HUES6 (cell line): ENCODE results near the gene MIAT.

Experiments used
- H3K27ac ChIP-seq: 2 replicates; pipeline ENCODE4 v1.7.0; 2013; ENCODE audit warnings: low read depth, mild to moderate bottlenecking, low read length, inconsistent platforms
- H3K27me3 ChIP-seq: 2 replicates; pipeline ENCODE4 v1.6.1; 2013; ENCODE audit warnings: low read length; ENCODE audit not compliant: control insufficient read depth, insufficient read depth
- H3K36me3 ChIP-seq: 2 replicates; pipeline ENCODE4 v1.6.1; 2013; ENCODE audit warnings: low read length; ENCODE audit not compliant: control insufficient read depth, insufficient read depth
- H3K4me1 ChIP-seq: 2 replicates; pipeline ENCODE4 v1.6.1; 2013; ENCODE audit warnings: low read length; ENCODE audit not compliant: control insufficient read depth, insufficient read depth
- H3K4me3 ChIP-seq: 2 replicates; pipeline ENCODE4 v1.5.1; 2013; ENCODE audit warnings: low read depth, low read length
- H3K9ac ChIP-seq: one replicate; pipeline ENCODE4 v1.6.1; 2013; ENCODE audit warnings: mild to moderate bottlenecking, low read length
- H3K9me3 ChIP-seq: 2 replicates; pipeline ENCODE4 v1.6.1; 2013; ENCODE audit warnings: low read depth, low read length; ENCODE audit not compliant: control insufficient read depth, insufficient read depth

Gene MIAT

GRCh38 chr22:26711205-26711963 is 54.0 kb downstream of the MIAT start:
- Histone ChIP-seq H3K27ac (no peak overlapping the region), H3K4me1 (peaks cover 18% of the 10 kb centered on the region; the same call in 1 of the 2 replicates)

GRCh38 chr22:26712158-26712557 is 54.8 kb downstream of the MIAT start:
- no peak overlapping the region for H3K27ac ChIP-seq
- 0 out of 2 replicates have a peak, but pooled peaks cover 4% of the 10 kb centered on the region for H3K36me3 ChIP-seq
- H3K9ac ChIP-seq, result no peak overlapping the region
- H3K4me1 ChIP-seq, result peaks cover 18% of the 10 kb centered on the region; the same call in 1 of the 2 replicates
- no peaks in the 10 kb centered on the region for H3K27me3 ChIP-seq
- no peak overlapping the region for H3K4me3 ChIP-seq
- peaks cover 7% of the 10 kb centered on the region for H3K9me3 ChIP-seq

More at GRCh38 chr22:26711205-26711963, 54.0 kb downstream of the MIAT start:
- Histone ChIP-seq H3K9me3 (peaks cover 13% of the 10 kb centered on the region), H3K27me3 (no peaks in the 10 kb centered on the region), H3K9ac (no peak overlapping the region), H3K4me3 (no peak overlapping the region), H3K36me3 (0 out of 2 replicates have a peak, but pooled peaks cover 4% of the 10 kb centered on the region)

GRCh38 chr22:26713823-26714449 is 56.5 kb downstream of the MIAT start:
- Histone ChIP-seq H3K9me3 (no peaks in the 10 kb centered on the region), H3K9ac (no peak overlapping the region), H3K27ac (no peak overlapping the region), H3K4me3 (no peak overlapping the region), H3K27me3 (no peaks in the 10 kb centered on the region), H3K4me1 (peaks cover 18% of the 10 kb centered on the region; the same call in 1 of the 2 replicates), H3K36me3 (no peaks in the 10 kb centered on the region)

- Histone ChIP-seq H3K27ac (no peak overlapping the region), H3K27me3 (no peaks in the 10 kb centered on the region), H3K9me3 (no peaks in the 10 kb centered on the region), H3K4me3 (no peak overlapping the region), H3K4me1 (peaks cover 18% of the 10 kb centered on the region; the same call in 1 of the 2 replicates), H3K9ac (no peak overlapping the region), H3K36me3 (no peaks in the 10 kb centered on the region)
These were observed 57.6 kb downstream of the MIAT start for GRCh38 chr22:26714971-26715370.

- Histone ChIP-seq H3K4me1 (peaks cover 18% of the 10 kb centered on the region; the same call in 1 of the 2 replicates), H3K36me3 (no peaks in the 10 kb centered on the region), H3K27ac (no peak overlapping the region), H3K9me3 (no peaks in the 10 kb centered on the region), H3K4me3 (no peak overlapping the region), H3K27me3 (no peaks in the 10 kb centered on the region), H3K9ac (no peak overlapping the region)
These were observed 58.1 kb downstream of the MIAT start for GRCh38 chr22:26715392-26715936.

- no peak overlapping the region for H3K9ac ChIP-seq
- no peaks in the 10 kb centered on the region for H3K9me3 ChIP-seq
- H3K36me3 ChIP-seq, result no peaks in the 10 kb centered on the region
- no peak overlapping the region for H3K27ac ChIP-seq
- peaks cover 12% of the 10 kb centered on the region; the same call in 1 of the 2 replicates for H3K4me1 ChIP-seq
- H3K4me3 ChIP-seq, result no peak overlapping the region
- H3K27me3 ChIP-seq, result no peaks in the 10 kb centered on the region
These were observed 61.1 kb downstream of the MIAT start for GRCh38 chr22:26718488-26718887.

GRCh38 chr22:26718905-26719304 is 61.5 kb downstream of the MIAT start:
- Histone ChIP-seq H3K4me3 (no peak overlapping the region), H3K9ac (no peak overlapping the region), H3K4me1 (peaks cover 8% of the 10 kb centered on the region; the same call in 1 of the 2 replicates), H3K9me3 (no peaks in the 10 kb centered on the region), H3K36me3 (no peaks in the 10 kb centered on the region), H3K27me3 (no peaks in the 10 kb centered on the region), H3K27ac (no peak overlapping the region)

GRCh38 chr22:26722159-26722558 is 64.8 kb downstream of the MIAT start:
- Histone ChIP-seq H3K4me3 (no peak overlapping the region), H3K4me1 (no peaks in the 10 kb centered on the region), H3K36me3 (no peaks in the 10 kb centered on the region), H3K9ac (no peak overlapping the region), H3K27me3 (no peaks in the 10 kb centered on the region), H3K27ac (no peak overlapping the region), H3K9me3 (peaks cover 4% of the 10 kb centered on the region)

- peaks cover 4% of the 10 kb centered on the region for H3K9me3 ChIP-seq
- H3K4me1 ChIP-seq, result no peaks in the 10 kb centered on the region
- H3K36me3 ChIP-seq, result no peaks in the 10 kb centered on the region
- no peak overlapping the region for H3K4me3 ChIP-seq
- no peaks in the 10 kb centered on the region for H3K27me3 ChIP-seq
- H3K27ac ChIP-seq, result no peak overlapping the region
- no peak overlapping the region for H3K9ac ChIP-seq
These were observed 67.0 kb downstream of the MIAT start for GRCh38 chr22:26724414-26724813.

- Histone ChIP-seq H3K27me3 (no peaks in the 10 kb centered on the region), H3K4me3 (no peak overlapping the region), H3K9ac (no peak overlapping the region), H3K4me1 (no peaks in the 10 kb centered on the region), H3K27ac (no peak overlapping the region), H3K36me3 (no peaks in the 10 kb centered on the region), H3K9me3 (peaks cover 4% of the 10 kb centered on the region)
These were observed 67.8 kb downstream of the MIAT start for GRCh38 chr22:26725012-26725676.
